ENCODE data around the gene FGD4.

GRCh38 chr12:32604565-32604964 lies 205.2 kb downstream of the FGD4 start:
- TF ChIP-seq RAD21 (IDR thresholded peaks at IDR 0.05; ENCODE audit: low read depth) (no peak), EP300 (IDR thresholded peaks at IDR 0.05; ENCODE audit: borderline replicate concordance) (no peak), TCF12 (IDR thresholded peaks at IDR 0.05; ENCODE audit: low read depth) (no peak), MAX (IDR thresholded peaks at IDR 0.05) (no peak), EGR1 (IDR thresholded peaks at IDR 0.05) (no peak), TAF1 (IDR thresholded peaks at IDR 0.05; ENCODE audit: low read depth) (no peak), YY1 (IDR thresholded peaks at IDR 0.05; ENCODE audit: low read depth) (no peak)
